Fibroblast of lung (primary cell): ENCODE results near the gene ACVR2A. TPM values are rescaled to one million over a fixed set of nuclear protein-coding genes. Genes with fewer than 3 reads are reported as not detected.
A peak's percentile ranks its signal among the peaks of the same experiment; 100 is the strongest.

Experiments
- DNase-seq, 2 donors: peaks; one replicate each; pipeline versions ENCODE4 v3.0.0 to v3.0.0-alpha.2; 2010; ENCODE audit warnings: low read depth in 2 of 2
- H2AFZ ChIP-seq: 2 replicates; pipeline ENCODE4 v1.5.1; 2012; ENCODE audit warnings: low read length, control low read depth, inconsistent platforms
- H3K27ac ChIP-seq: 2 replicates; pipeline ENCODE4 v1.5.1; 2011; ENCODE audit warnings: low read length, control low read depth; ENCODE audit not compliant: insufficient read depth
- H3K27me3 ChIP-seq: 2 replicates; pipeline ENCODE4 v1.5.1; 2011; ENCODE audit warnings: mild to moderate bottlenecking, low read length; ENCODE audit not compliant: control insufficient read depth, insufficient read depth
- H3K36me3 ChIP-seq: 2 replicates; pipeline ENCODE4 v1.5.1; 2011; ENCODE audit warnings: low read length; ENCODE audit not compliant: control insufficient read depth, insufficient read depth
- H3K4me1 ChIP-seq: 2 replicates; pipeline ENCODE4 v1.5.1; 2011; ENCODE audit warnings: low read length; ENCODE audit not compliant: control insufficient read depth, insufficient read depth; ENCODE audit errors: extremely low read depth
- H3K4me2 ChIP-seq: 2 replicates; pipeline ENCODE4 v1.5.1; 2011; ENCODE audit warnings: low read length, control low read depth; ENCODE audit not compliant: insufficient read depth; ENCODE audit errors: extremely low read depth
- H3K4me3 ChIP-seq, 4 experiments: fragments of 200-600 bp in 1 of 4; sonication (generic) in 1 of 4; replicated peaks in 1 of 4; 2 replicates each; pipeline ENCODE4 v1.5.1; 2011 to 2016; ENCODE audit warnings: low read length in 4 of 4, low read depth in 3 of 4, mild to moderate bottlenecking in 3 of 4, control low read depth in 2 of 4, inconsistent platforms in 1 of 4, mixed read lengths in 1 of 4; ENCODE audit not compliant: insufficient read depth in 1 of 4; ENCODE audit errors: control extremely low read depth in 1 of 4
- H3K79me2 ChIP-seq: 2 replicates; pipeline ENCODE4 v1.5.1; 2012; ENCODE audit warnings: mild to moderate bottlenecking, low read length, inconsistent platforms; ENCODE audit not compliant: control insufficient read depth, insufficient read depth
- H3K9ac ChIP-seq: 2 replicates; pipeline ENCODE4 v1.5.1; 2011; ENCODE audit warnings: mild to moderate bottlenecking, low read length, control low read depth; ENCODE audit not compliant: insufficient read depth
- H3K9me3 ChIP-seq: 2 replicates; pipeline ENCODE4 v1.5.1; 2012; ENCODE audit warnings: low read depth, low read length; ENCODE audit not compliant: control insufficient read depth, insufficient read depth
- H4K20me1 ChIP-seq: 2 replicates; pipeline ENCODE4 v1.5.1; 2011; ENCODE audit warnings: low read length; ENCODE audit not compliant: control insufficient read depth, insufficient read depth; ENCODE audit errors: extremely low read depth
- CTCF ChIP-seq, 2 donors: IDR thresholded peaks in 1 of 2; conservative IDR thresholded peaks in 1 of 2; 1 replicate in 1 of 2; 2 replicates in 1 of 2; pipeline ENCODE4 v1.5.1; 2011 to 2012; ENCODE audit warnings: low read length in 2 of 2, control low read depth in 1 of 2, inconsistent platforms in 1 of 2, low read depth in 1 of 2, mild to moderate bottlenecking in 1 of 2
- EZH2 ChIP-seq: IDR thresholded peaks from 2 replicates; pipeline ENCODE4 v1.5.1; 2012; ENCODE audit warnings: low read length, control low read depth, mild to moderate bottlenecking; ENCODE audit errors: missing control alignments
- polyA plus RNA-seq, 2 donors: library from polyadenylated mRNA; depleted of rRNA in 1 of 2; stranded (reverse) in 1 of 2; unstranded in 1 of 2; fragments of >200 nt; gene quantifications; 2 replicates each; pipeline ENCODE4 v1.2.1, GENCODE V29; 2011 to 2012; ENCODE audit warnings: missing spikeins in 1 of 2
- total RNA-seq: library from RNA; depleted of rRNA; stranded (reverse); fragments of >200 nt; gene quantifications from 2 replicates; pipeline ENCODE4 v1.2.1, GENCODE V29; 2014

ACVR2A gene
- total and polyA plus RNA-seq, 2 donors (not counting 1 experiment from before 2014, with no cell fraction given): 8.9 to 9.8 TPM

- Histone ChIP-seq H3K4me2 (no peak overlapping the region), H3K27ac (no peak overlapping the region), H3K4me1 (no peaks in the 10 kb centered on the region), H3K27me3 (no peaks in the 10 kb centered on the region), H2AFZ (no peak overlapping the region), H3K9me3 (no peaks in the 10 kb centered on the region), H3K36me3 (no peaks in the 10 kb centered on the region), H3K4me3 (no peak overlapping the region), H3K79me2 (peaks cover 14% of the 10 kb centered on the region), H4K20me1 (peaks cover 4% of the 10 kb centered on the region), H3K9ac (no peak overlapping the region)
- TF ChIP-seq CTCF (conservative IDR thresholded peaks at IDR 0.05 in 1 of 2, IDR thresholded peaks at IDR 0.05 in 1 of 2; ENCODE audit: low read depth in 1 of 2, low read length in 2 of 2) (no peak), EZH2 (no peak)
- DNase-seq: no peak
Observed at GRCh38 chr2:147860009-147860408, 15.2 kb downstream of the ACVR2A start.

DNA sequence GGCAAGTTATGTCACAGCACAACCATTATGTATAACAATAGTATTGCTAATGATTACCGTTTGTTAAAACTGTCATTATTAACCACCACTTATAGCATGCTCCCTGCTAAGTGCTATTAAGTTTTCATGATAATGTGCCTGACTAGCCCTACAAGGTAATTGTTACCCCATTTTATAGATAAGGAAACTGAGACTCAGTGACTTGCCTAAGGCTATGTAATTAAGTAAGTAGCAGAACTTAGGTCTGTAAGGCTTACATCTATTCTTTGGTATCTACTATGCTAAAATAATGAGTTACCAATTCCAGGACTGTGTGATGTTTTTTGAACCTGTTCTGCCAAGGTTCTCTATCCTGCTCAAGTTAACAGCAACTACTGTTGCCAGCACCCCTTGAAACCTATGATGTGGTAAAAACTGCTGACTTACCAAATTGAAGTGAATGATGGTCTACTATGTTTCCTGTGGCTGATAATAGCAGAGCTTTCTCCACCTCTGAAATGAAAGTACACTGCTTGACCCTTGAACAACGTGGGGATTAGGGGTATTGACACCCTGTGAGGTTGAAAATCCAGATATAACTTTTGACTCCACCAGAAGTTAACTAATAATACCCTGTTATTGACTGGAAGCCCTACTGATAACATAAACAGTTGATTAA lies 18.2 kb downstream of the ACVR2A start:
- H3K27me3 ChIP-seq: no peaks in the 10 kb centered on the region
- H3K36me3 ChIP-seq: no peaks in the 10 kb centered on the region
- H2AFZ ChIP-seq: no peak overlapping the region
- H3K4me3 ChIP-seq: no peak overlapping the region
- peaks cover 17% of the 10 kb centered on the region for H3K79me2 ChIP-seq
- no peak overlapping the region for H3K27ac ChIP-seq
- no peaks in the 10 kb centered on the region for H3K9me3 ChIP-seq
- no peak for TF ChIP-seq EZH2
- no peak for TF ChIP-seq CTCF (conservative IDR thresholded peaks at IDR 0.05 in 1 of 2, IDR thresholded peaks at IDR 0.05 in 1 of 2; ENCODE audit: low read depth in 1 of 2, low read length in 2 of 2)
- no peak overlapping the region for H3K9ac ChIP-seq
- no peaks in the 10 kb centered on the region for H3K4me1 ChIP-seq
- H3K4me2 ChIP-seq: no peak overlapping the region
- H4K20me1 ChIP-seq: no peaks in the 10 kb centered on the region
- peak in 1 of 2 donors; percentile 26 for DNase-seq

- Histone ChIP-seq H3K4me2 (no peak overlapping the region), H3K4me1 (no peaks in the 10 kb centered on the region), H2AFZ (no peak overlapping the region), H3K79me2 (peaks cover 16% of the 10 kb centered on the region), H3K4me3 (no peak overlapping the region), H4K20me1 (no peaks in the 10 kb centered on the region), H3K27ac (no peak overlapping the region), H3K9me3 (no peaks in the 10 kb centered on the region), H3K9ac (no peak overlapping the region), H3K36me3 (no peaks in the 10 kb centered on the region), H3K27me3 (no peaks in the 10 kb centered on the region)
- no peak for TF ChIP-seq CTCF (conservative IDR thresholded peaks at IDR 0.05 in 1 of 2, IDR thresholded peaks at IDR 0.05 in 1 of 2; ENCODE audit: low read depth in 1 of 2, low read length in 2 of 2)
- TF ChIP-seq EZH2: no peak
- DNase-seq: peak in 1 of 2 donors; percentile 76
Observed at GRCh38 chr2:147863835-147864234, 19.0 kb downstream of the ACVR2A start.
